ENCODE results near the gene TMEM121.
A peak's percentile ranks its signal among the peaks of the same experiment; 100 is the strongest.

TMEM121 gene

GRCh38 chr14:105487449-105487985 lies 38.9 kb upstream of the TMEM121 start:
- no peak for DNase-seq

GRCh38 chr14:105487986-105488777 lies 38.2 kb upstream of the TMEM121 start:
- no peak for DNase-seq

GRCh38 chr14:105488781-105489541 lies 37.4 kb upstream of the TMEM121 start:
- DNase-seq, result no peak

- DNase-seq, result peak; percentile 73 to 85
These were observed 36.7 kb upstream of the TMEM121 start for GRCh38 chr14:105489542-105490266.

DNA sequence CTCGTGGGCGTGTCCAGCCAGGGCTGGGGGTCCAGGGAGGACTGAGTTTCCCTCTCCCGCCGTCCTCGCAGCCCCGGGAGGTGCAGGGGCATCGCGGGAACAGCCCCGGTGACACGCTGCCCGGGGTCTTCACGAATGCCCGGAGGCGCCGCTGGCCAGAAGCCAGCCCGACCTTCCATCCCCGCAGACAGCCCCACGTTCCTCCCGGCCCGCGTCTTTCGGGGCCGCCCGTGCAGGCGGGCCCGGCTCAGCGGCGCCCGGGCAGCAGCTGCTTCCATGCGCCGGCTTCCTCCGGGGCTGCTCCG lies 36.2 kb upstream of the TMEM121 start:
- no peak for DNase-seq

DNA sequence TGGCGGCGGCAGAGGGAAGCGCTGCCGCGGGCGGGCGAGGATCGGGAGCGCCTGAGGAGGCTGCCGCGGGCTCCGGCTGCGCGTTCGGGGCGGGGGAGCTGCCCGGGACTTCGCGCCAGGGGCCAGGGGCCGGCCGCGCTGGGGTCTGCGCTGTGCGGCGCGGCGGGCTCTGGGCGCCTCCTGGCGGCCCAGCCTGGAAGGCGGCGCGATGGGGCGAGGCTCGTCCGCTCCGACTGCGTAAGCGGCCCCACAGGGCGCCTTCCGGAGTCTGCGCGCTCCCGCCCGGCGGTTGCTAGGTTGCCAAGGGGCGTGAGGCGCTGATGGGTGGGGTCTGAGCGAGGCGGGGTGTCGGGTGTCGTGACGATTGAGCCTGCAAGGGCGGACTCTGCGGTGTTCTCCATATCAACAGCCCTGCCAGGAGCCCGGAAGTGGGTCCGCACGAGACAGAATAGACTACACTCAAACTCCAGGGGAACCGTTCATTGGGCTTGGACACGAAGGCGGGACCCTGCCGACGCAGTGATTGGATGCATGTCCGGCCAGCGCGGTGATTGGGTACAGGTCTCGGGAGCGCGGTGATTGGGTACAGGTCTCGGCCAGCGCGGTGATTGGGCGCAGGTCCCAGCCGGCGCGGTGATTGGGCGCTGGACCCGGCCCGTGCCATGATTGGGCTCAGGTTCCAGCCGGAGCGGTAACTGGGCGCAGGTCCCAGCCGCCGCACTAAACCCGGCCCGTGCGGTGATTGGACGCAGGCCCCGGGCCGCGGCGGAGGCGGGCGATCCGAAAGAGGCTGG lies 35.6 kb upstream of the TMEM121 start, which contains the start of gene TEDC1:
TSS of gene TEDC1 (plus strand) at position 675 of the 794 bp plus-strand sequence. CDS start 130 bp downstream, outside the sequence.
- DNase-seq, result peak; percentile 99 to 100

- peak; percentile 55 to 64 for DNase-seq
These were observed 34.9 kb upstream of the TMEM121 start for GRCh38 chr14:105491366-105491973.

GRCh38 chr14:105492031-105492970 lies 34.1 kb upstream of the TMEM121 start:
- DNase-seq, result no peak

DNA sequence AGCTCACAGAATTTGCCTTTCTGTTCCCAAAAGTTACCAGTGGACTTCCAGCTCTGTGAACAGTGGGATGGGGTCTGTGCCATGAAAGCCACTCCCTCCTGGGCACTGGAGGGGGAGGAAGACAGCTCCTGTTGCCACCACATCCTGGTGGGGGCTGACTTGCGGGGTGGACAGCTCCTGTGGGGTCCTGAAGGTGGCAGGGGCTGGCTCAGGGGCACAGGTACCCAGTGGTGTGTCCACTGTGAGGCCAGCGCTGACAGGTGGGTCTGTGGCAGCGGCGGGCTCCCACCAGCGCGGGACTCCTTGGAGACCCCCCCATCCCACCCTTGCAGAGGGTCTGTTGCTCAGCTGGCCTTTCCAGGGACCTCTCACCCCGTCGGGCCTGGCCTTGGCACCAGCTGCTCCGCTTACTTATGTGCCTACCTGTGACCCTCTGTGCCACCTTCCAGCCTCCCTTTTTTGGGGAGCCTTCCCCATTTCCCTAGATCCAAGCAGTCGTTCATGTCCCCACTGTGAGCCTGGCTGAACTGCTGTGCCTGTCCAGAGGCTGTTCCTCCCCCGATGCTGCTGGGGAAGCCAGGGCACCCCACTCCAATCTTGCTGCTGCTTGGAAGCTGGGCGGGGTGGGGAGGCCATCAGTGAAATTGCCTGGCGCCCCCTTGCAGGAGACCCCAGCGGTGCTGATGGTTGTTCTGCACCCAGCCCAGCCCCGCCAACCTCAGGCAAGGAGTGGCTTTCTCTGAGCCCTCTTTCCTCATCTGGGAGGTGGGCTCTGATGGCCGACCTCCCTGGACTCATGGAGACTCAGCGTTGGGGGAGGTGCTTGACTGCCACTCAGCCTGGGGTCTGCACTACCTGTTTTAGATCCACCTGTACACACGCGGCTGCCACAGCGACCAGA lies 33.2 kb upstream of the TMEM121 start:
- DNase-seq, result no peak

DNA sequence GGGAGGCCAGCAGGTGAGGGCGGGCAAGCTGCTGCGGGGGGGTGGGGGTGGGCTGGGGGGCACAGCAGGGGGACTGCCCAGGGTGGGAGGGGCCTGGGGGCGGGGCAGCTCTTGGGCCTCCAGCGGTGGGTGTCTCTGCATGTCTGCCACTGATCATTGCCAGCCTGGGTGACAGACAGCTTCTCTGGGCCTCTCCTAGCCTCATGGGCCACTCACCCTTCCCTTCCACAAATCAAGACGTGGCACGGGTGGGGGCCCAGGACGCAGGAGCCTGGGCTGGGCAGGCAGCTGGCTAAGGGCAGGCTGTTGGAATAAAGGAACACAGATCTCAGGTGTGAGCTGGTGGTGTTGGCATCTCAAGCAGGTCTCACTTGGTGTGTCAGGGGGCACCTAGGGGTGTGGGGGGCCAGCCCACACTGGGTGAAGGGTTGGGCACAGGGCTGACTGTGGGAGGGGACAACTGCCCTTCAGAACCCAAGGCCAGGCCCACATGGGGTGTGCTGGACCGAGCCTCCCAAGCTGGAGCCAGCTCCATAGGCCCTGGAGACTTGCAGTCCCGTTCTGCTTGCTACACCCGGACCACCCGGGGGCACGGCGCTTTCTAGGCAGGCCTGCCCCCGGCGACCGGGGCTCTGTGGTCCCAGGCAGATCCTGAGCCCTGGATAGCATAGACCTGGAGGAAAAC lies 32.3 kb upstream of the TMEM121 start:
- DNase-seq, result no peak

- no peak for DNase-seq
These were observed 31.8 kb upstream of the TMEM121 start for GRCh38 chr14:105494606-105494929.

DNA sequence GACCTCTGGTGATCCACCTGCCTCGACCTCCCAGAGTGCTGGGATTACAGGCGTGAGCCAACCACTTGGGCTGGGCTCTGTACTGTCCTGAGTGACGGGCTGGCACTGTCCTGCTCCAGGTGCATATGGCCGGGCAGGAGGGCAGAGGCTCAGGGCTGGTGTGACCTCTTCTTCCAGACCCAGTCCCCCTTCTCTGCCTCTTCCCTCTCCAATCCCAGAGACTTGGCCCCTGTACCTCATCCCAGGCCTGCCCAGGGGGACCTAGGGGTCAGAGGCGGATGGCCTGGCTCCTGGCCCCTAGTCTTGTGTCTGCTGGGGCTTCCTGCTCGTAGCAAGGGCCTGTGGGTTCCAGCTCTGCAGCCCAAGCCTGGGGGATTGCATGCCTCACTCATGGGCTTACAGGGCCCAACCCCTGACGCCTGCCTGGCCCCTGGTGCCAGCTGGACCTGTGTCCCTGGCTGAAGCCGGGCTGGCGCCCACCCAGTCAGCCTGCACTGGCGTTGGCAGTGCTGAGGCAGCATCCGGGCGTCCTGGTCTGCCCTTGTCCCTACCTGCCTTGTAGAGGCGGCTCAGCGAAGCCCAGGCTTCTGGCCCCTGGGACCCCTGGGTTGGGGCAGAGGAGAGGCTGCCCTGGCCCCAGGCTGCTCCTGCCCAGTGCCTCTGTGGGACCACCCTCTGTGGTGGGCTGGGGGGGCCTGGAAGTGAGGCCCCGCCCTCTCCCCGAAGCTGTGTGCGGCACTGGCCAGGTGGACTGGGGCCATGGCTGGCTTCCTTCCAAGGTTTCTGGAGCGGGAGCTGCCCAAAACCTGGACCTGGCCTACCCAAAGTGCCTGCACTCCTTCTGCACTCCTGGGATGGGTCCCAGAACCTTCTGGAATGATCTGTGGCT lies 31.0 kb upstream of the TMEM121 start:
- no peak for DNase-seq

DNA sequence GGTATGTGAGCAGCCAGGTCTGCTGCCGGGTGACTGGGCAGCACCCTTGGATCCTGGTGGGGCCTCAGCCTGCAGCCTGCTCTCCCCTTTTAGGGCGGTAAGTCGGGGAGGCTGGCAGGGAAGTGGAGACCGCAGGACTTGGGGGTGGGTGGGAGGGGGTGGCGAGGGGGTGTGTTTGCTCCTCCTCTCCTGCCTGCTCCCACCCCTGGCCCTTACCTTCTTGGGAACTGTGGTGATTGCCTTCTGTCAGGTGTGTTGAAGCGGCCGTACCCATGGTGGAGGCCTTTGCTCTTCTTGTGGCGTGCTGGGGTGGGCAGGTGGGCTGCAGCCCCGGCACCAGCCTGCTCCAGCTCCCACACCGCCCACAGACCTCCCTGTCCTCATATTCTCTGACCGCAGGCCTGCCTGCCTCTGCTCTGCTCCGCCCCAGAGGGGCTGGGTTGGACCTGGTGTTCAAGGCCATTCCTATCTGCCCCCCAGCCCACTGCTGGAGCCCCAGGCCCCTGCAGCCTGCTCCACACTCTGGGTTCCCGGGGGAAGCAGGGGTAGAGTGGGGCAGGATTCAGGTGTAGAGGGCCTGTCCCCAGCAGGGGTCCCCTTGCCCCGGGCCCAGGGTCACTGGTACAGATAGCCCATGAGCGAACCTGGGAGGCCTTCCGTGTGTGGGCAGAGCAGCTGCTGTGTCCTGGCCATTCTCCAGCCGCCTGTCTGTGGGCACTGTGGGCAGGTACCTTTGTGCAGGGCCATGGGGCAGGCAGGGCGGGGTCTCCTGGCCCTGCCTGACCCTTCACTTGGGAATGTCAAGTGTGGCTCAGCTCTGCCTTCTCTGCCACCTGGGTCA lies 30.2 kb upstream of the TMEM121 start:
- DNase-seq, result no peak

DNA sequence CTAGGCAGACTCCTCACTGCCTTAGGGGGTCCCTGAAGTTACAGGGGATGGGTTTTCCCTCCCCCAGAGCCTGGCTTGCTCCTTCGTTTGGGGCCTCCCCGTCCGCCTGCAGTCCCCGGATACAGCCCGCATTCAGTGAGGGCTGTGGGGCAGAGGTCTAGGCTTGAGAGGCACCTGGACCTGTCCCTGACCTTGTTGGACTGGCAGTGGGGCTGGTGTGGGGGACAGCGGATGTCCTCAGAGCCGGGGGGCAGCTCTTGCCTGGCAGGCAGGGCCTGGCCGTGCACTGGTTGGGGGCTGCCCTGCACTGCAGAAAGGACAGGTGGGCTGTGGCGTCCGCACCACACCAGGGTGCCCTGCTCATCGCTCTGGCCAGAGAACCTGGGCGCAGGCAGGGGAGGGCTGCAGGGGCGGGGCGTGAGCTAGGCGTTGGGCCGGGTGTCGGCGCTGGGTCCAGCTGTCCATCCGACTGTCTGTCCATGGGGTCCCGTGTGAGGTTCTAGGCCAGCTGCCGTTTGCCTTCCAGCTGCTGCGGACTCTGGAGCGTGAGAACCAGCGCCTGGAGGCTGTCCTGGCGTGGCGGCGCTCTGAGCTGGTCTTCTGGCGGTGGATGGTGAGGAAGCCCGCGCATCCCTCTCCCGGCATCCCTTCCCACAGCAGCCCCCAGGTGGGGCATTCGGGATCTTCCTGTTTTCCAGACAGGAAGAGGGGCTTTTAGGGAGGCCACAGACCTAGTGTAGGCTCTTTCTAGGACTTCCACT lies 29.4 kb upstream of the TMEM121 start:
- DNase-seq, result no peak

DNA sequence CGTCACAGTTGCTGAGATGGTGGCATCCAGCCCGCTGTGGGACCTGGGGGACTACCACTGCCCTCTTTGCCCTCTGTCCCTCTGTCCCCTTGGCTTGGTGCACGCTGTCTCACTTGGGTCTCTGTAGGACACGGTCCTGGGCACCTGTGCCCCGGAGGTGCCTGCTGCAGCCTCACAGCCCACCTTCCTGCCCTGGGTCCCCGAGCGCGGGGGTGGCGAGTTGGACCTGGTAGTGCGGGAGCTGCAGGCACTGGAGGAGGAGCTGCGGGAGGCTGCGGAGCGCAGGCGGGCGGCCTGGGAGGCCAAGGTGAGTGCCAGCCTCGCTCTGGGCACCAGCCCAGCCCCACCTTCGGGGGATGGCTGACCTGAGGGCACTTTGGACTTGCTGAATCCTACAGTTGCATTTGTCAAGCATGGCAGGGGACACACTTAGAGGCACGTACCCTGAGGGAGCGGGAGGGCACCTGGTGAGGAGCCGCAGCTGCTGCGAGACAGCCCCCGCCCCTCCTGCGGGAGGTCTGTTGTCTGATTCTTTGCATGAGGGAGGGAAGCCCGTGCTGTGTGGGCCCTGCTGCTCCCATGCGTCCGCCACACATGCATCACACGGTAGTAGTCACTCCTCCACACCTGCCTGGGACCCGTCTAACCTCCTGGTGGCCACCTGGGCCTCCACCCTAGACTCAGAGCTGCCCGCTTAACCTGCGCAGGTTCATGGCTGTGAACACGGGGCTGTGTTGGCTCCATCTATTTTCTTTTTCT lies 28.5 kb upstream of the TMEM121 start:
- no peak for DNase-seq
